ENCODE data around the gene IER3. TPM values are rescaled to one million over a fixed set of nuclear protein-coding genes. Genes with fewer than 3 reads are reported as not detected.
A peak's percentile ranks its signal among the peaks of the same experiment; 100 is the strongest.

The IER3 gene
- total RNA-seq, 2 experiments from 2014 or later = 295 to 310 TPM

DNA sequence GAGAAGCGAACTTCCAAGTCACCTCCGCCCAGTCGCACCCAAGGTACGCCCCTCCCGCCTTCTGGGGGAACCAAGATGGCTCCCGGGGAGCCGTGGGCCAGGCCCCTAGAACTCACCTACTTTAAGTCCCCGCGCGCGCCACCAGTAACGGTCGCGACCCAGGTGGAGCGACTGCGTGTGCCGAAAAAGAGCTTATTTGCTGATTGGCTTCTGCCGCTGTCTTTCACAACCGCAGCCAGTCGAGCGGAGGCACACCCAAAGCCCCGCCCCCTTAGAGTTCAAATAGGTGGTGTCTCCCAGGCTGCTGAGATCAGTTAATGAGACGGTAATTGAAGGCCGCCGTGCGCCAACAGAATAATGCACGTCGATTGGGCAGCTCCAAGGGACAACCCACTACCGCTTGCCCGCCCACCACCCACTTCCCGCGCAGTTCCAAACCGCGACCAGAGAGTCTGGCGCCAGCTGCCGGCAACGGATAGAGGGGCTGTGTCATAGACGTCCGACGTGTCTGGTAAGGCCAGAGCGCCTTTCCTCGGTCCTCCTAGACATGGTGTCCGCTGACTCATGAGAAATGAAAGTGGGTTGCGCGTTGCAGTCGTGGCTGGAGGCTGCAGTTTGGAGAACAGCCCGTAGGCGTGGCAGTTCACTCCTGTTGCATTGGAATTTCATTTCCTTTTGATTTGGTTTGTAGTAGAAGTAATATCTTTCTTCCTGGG is 27.1 kb downstream of the IER3 start, which contains the start of gene MDC1:
MDC1 (minus strand) TSS at position 153 of the 716 bp plus-strand sequence. CDS start 2,106 bp downstream, outside the sequence.
- Mint-ChIP-seq H3K36me3 (peaks cover 64% of the 10 kb centered on the region), H3K27me3 (peaks cover 12% of the 10 kb centered on the region), H3K4me3 (peak within 1 kb of the TSS; percentile 97), H3K9me3 (peaks cover 1% of the 10 kb centered on the region), H3K27ac (peak within 1 kb of the TSS; percentile 100), H3K4me1 (peaks cover 34% of the 10 kb centered on the region)
- peak; percentile 99 for DNase-seq

DNA sequence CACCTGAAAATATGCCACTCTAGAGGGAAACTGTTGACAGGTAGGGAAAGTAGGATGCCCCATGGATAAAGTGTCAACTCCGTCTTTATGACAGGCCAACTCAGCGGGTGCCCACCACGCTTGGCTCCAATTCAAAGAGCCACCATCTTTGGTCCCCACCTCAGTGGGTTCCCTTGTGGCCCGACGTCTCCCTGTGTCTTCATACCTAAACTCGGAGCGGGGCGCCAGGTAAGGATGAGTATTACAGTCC is 27.5 kb downstream of the IER3 start:
- Mint-ChIP-seq H3K27ac (peak overlapping the region; percentile 100), H3K4me1 (peaks cover 38% of the 10 kb centered on the region), H3K9me3 (peaks cover 1% of the 10 kb centered on the region), H3K36me3 (peaks cover 61% of the 10 kb centered on the region), H3K27me3 (peaks cover 12% of the 10 kb centered on the region), H3K4me3 (peak overlapping the region; percentile 97)
- no peak for DNase-seq

DNA sequence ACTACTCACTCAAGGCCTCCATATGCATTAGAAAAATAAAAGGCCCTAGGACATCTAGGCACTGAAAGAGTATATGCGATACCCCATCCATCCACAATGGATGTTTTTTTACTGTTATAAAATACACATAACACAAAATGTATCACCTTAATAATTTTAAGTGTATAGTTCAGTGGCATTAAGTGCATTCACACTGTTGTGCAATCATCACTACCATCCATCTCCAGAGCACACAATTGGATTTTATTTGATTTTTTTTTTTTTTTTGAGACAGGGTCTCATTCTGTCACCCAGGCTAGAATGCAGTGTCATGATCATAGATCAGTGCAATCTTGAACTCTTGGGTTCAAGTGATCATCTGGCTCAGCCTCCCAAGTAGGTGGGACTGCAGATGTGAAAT is 30.1 kb downstream of the IER3 start:
- H3K4me1 Mint-ChIP-seq = peaks cover 37% of the 10 kb centered on the region
- H3K27me3 Mint-ChIP-seq = no peaks in the 10 kb centered on the region
- no peak for DNase-seq
- H3K27ac Mint-ChIP-seq = no peak overlapping the region
- H3K4me3 Mint-ChIP-seq = no peak overlapping the region
- H3K36me3 Mint-ChIP-seq = peaks cover 53% of the 10 kb centered on the region
- H3K9me3 Mint-ChIP-seq = peaks cover 1% of the 10 kb centered on the region

- Mint-ChIP-seq H3K27ac (peak overlapping the region; percentile 9), H3K4me1 (peaks cover 27% of the 10 kb centered on the region), H3K4me3 (no peak overlapping the region), H3K36me3 (peaks cover 57% of the 10 kb centered on the region), H3K9me3 (peaks cover 1% of the 10 kb centered on the region), H3K27me3 (no peaks in the 10 kb centered on the region)
- no peak for DNase-seq
These were observed 31.9 kb downstream of the IER3 start for GRCh38 chr6:30712441-30712945.

- H3K9me3 Mint-ChIP-seq = peaks cover 1% of the 10 kb centered on the region
- peak overlapping the region; percentile 9 for H3K27ac Mint-ChIP-seq
- no peaks in the 10 kb centered on the region for H3K27me3 Mint-ChIP-seq
- no peak overlapping the region for H3K4me3 Mint-ChIP-seq
- DNase-seq = no peak
- peaks cover 25% of the 10 kb centered on the region for H3K4me1 Mint-ChIP-seq
- H3K36me3 Mint-ChIP-seq = peaks cover 56% of the 10 kb centered on the region
These were observed 32.5 kb downstream of the IER3 start for GRCh38 chr6:30711758-30712380.

- peaks cover 48% of the 10 kb centered on the region for H3K36me3 Mint-ChIP-seq
- no peaks in the 10 kb centered on the region for H3K27me3 Mint-ChIP-seq
- peaks cover 7% of the 10 kb centered on the region for H3K4me1 Mint-ChIP-seq
- H3K27ac Mint-ChIP-seq = no peak overlapping the region
- DNase-seq = no peak
- no peak overlapping the region for H3K4me3 Mint-ChIP-seq
- H3K9me3 Mint-ChIP-seq = no peaks in the 10 kb centered on the region
These were observed 35.1 kb downstream of the IER3 start for GRCh38 chr6:30709101-30709868.

GRCh38 chr6:30707281-30707850 is 37.0 kb downstream of the IER3 start:
- Mint-ChIP-seq H3K9me3 (no peaks in the 10 kb centered on the region), H3K4me1 (peaks cover 7% of the 10 kb centered on the region), H3K36me3 (peaks cover 37% of the 10 kb centered on the region), H3K27me3 (no peaks in the 10 kb centered on the region), H3K4me3 (no peak overlapping the region), H3K27ac (no peak overlapping the region)
- DNase-seq = no peak

GRCh38 chr6:30705620-30706019 is 38.7 kb downstream of the IER3 start:
- no peaks in the 10 kb centered on the region for H3K27me3 Mint-ChIP-seq
- H3K36me3 Mint-ChIP-seq = peaks cover 26% of the 10 kb centered on the region
- H3K9me3 Mint-ChIP-seq = no peaks in the 10 kb centered on the region
- no peak overlapping the region for H3K4me3 Mint-ChIP-seq
- DNase-seq = no peak
- H3K4me1 Mint-ChIP-seq = no peaks in the 10 kb centered on the region
- no peak overlapping the region for H3K27ac Mint-ChIP-seq

GRCh38 chr6:30703821-30704220 is 40.5 kb downstream of the IER3 start:
- no peaks in the 10 kb centered on the region for H3K27me3 Mint-ChIP-seq
- H3K4me1 Mint-ChIP-seq = no peaks in the 10 kb centered on the region
- no peak overlapping the region for H3K27ac Mint-ChIP-seq
- H3K36me3 Mint-ChIP-seq = peaks cover 29% of the 10 kb centered on the region
- H3K9me3 Mint-ChIP-seq = no peaks in the 10 kb centered on the region
- no peak overlapping the region for H3K4me3 Mint-ChIP-seq
- DNase-seq = no peak

GRCh38 chr6:30703011-30703410 is 41.3 kb downstream of the IER3 start:
- Mint-ChIP-seq H3K9me3 (no peaks in the 10 kb centered on the region), H3K4me3 (no peak overlapping the region), H3K27me3 (no peaks in the 10 kb centered on the region), H3K4me1 (no peaks in the 10 kb centered on the region), H3K36me3 (peaks cover 27% of the 10 kb centered on the region), H3K27ac (no peak overlapping the region)
- no peak for DNase-seq

- Mint-ChIP-seq H3K9me3 (no peaks in the 10 kb centered on the region), H3K36me3 (peaks cover 18% of the 10 kb centered on the region), H3K27ac (no peak overlapping the region), H3K4me1 (peaks cover 3% of the 10 kb centered on the region), H3K27me3 (no peaks in the 10 kb centered on the region), H3K4me3 (no peak overlapping the region)
- no peak for DNase-seq
These were observed 44.0 kb downstream of the IER3 start for GRCh38 chr6:30700340-30700739.

DNA sequence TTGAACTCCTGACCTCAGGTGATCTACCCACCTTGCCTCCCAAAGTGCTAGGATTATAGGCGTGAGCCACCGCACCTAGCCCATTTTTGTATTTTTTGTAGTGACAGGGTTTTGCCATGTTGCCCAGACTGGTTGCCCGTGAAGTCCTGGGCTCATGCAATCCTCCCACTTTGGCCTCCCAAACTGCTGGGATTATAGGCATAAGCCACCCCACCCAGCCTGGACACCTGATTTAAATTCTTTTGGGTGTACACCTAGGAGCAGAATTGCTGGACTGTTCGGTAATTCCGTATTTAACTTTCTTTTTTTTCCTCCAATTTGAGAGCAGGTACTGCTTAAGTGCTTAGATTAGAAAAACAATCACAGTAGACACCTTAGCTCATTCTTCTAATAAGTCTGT is 47.9 kb downstream of the IER3 start:
- Mint-ChIP-seq H3K4me3 (no peak overlapping the region), H3K27ac (no peak overlapping the region), H3K27me3 (no peaks in the 10 kb centered on the region), H3K36me3 (peaks cover 3% of the 10 kb centered on the region), H3K4me1 (peaks cover 9% of the 10 kb centered on the region), H3K9me3 (no peaks in the 10 kb centered on the region)
- no peak for DNase-seq
